ENCODE results near the gene NSG2. TPM values are rescaled to one million over a fixed set of nuclear protein-coding genes. Genes with fewer than 3 reads are reported as not detected.

The NSG2 gene
- total RNA-seq, 1 donor from 2014 or later: 0.09 TPM

GRCh38 chr5:174056064-174056847 lies 10.8 kb downstream of the NSG2 start:
- no peaks in the 10 kb centered on the region for H3K4me1 ChIP-seq (ENCODE audit: insufficient read depth, low read length)
- no peak overlapping the region for H3K27ac Mint-ChIP-seq (ENCODE audit: unreplicated experiment)
- H3K36me3 Mint-ChIP-seq (ENCODE audit: low read depth, unreplicated experiment): no peaks in the 10 kb centered on the region
- H3K9me3 Mint-ChIP-seq (ENCODE audit: unreplicated experiment): peaks cover 2% of the 10 kb centered on the region
- no peak overlapping the region for H3K4me3 Mint-ChIP-seq (ENCODE audit: unreplicated experiment)
- no peaks in the 10 kb centered on the region for H3K9me3 ChIP-seq (ENCODE audit: insufficient read depth, low read depth, low read length)
- H4K20me1 ChIP-seq (ENCODE audit: insufficient read depth, low read length): no peaks in the 10 kb centered on the region
- no peak overlapping the region for H2AFZ ChIP-seq (ENCODE audit: low read depth, low read length)
- no peak overlapping the region for H3K27ac ChIP-seq (ENCODE audit: low read depth, low read length)
- DNase-seq (ENCODE audit: low read depth) (no peak), FAIRE-seq (no peak)
- H3K36me3 ChIP-seq (ENCODE audit: insufficient read depth, low read length): no peaks in the 10 kb centered on the region
- no peak overlapping the region for H3K4me2 ChIP-seq (ENCODE audit: low read length)
- H3K4me1 Mint-ChIP-seq (ENCODE audit: low read depth, unreplicated experiment): no peaks in the 10 kb centered on the region
- H3K4me3 ChIP-seq (ENCODE audit: insufficient read depth, low read depth, low read length): no peak overlapping the region
- peaks cover 42% of the 10 kb centered on the region for H3K27me3 Mint-ChIP-seq (ENCODE audit: low read depth, unreplicated experiment)
- no peaks in the 10 kb centered on the region for H3K27me3 ChIP-seq (ENCODE audit: insufficient read depth, low read length)
- H3K9ac ChIP-seq (ENCODE audit: low read length): no peak overlapping the region
- no peak for TF ChIP-seq CTCF (IDR thresholded peaks at IDR 0.05; ENCODE audit: insufficient read depth, low read depth, low read length)
- no peak for TF ChIP-seq EZH2 (IDR thresholded peaks at IDR 0.05; ENCODE audit: insufficient read depth, low read length)
- no peaks in the 10 kb centered on the region for H3K79me2 ChIP-seq (ENCODE audit: insufficient read depth, low read length)

- no peak overlapping the region for H3K27ac ChIP-seq (ENCODE audit: low read depth, low read length)
- H3K36me3 ChIP-seq (ENCODE audit: insufficient read depth, low read length): no peaks in the 10 kb centered on the region
- DNase-seq (ENCODE audit: low read depth) (no peak), FAIRE-seq (no peak)
- peaks cover 33% of the 10 kb centered on the region for H3K27me3 Mint-ChIP-seq (ENCODE audit: low read depth, unreplicated experiment)
- H3K9ac ChIP-seq (ENCODE audit: low read length): no peak overlapping the region
- H3K4me1 Mint-ChIP-seq (ENCODE audit: low read depth, unreplicated experiment): no peaks in the 10 kb centered on the region
- no peaks in the 10 kb centered on the region for H3K79me2 ChIP-seq (ENCODE audit: insufficient read depth, low read length)
- no peak overlapping the region for H3K4me3 ChIP-seq (ENCODE audit: insufficient read depth, low read depth, low read length)
- H3K27me3 ChIP-seq (ENCODE audit: insufficient read depth, low read length): no peaks in the 10 kb centered on the region
- H3K36me3 Mint-ChIP-seq (ENCODE audit: low read depth, unreplicated experiment): no peaks in the 10 kb centered on the region
- no peaks in the 10 kb centered on the region for H4K20me1 ChIP-seq (ENCODE audit: insufficient read depth, low read length)
- no peak overlapping the region for H3K4me2 ChIP-seq (ENCODE audit: low read length)
- no peaks in the 10 kb centered on the region for H3K4me1 ChIP-seq (ENCODE audit: insufficient read depth, low read length)
- peaks cover 2% of the 10 kb centered on the region for H3K9me3 Mint-ChIP-seq (ENCODE audit: unreplicated experiment)
- TF ChIP-seq EZH2 (IDR thresholded peaks at IDR 0.05; ENCODE audit: insufficient read depth, low read length): no peak
- TF ChIP-seq CTCF (IDR thresholded peaks at IDR 0.05; ENCODE audit: insufficient read depth, low read depth, low read length): no peak
- H3K9me3 ChIP-seq (ENCODE audit: insufficient read depth, low read depth, low read length): no peaks in the 10 kb centered on the region
- H2AFZ ChIP-seq (ENCODE audit: low read depth, low read length): no peak overlapping the region
- H3K4me3 Mint-ChIP-seq (ENCODE audit: unreplicated experiment): no peak overlapping the region
- no peak overlapping the region for H3K27ac Mint-ChIP-seq (ENCODE audit: unreplicated experiment)
Measured at GRCh38 chr5:174057206-174057605, 11.7 kb downstream of the NSG2 start.

All from astrocyte (in vitro differentiated cells and primary cell).